K562 (cell line): ENCODE measurements around the gene SRPK1.

Experiments used
- MTF1 ChIP-seq: fragments of 250-450 bp; sonication (Bioruptor Pico); IDR thresholded peaks from 2 replicates; pipeline ENCODE4 v1.9.0; 2021; ENCODE audit warnings: moderate library complexity, mild to moderate bottlenecking, inconsistent platforms, borderline replicate concordance
- POLR2A ChIP-seq: fragments of 450-650 bp; conservative IDR thresholded peaks from 2 replicates; pipeline ENCODE4 v1.6.1; 2016

DNA sequence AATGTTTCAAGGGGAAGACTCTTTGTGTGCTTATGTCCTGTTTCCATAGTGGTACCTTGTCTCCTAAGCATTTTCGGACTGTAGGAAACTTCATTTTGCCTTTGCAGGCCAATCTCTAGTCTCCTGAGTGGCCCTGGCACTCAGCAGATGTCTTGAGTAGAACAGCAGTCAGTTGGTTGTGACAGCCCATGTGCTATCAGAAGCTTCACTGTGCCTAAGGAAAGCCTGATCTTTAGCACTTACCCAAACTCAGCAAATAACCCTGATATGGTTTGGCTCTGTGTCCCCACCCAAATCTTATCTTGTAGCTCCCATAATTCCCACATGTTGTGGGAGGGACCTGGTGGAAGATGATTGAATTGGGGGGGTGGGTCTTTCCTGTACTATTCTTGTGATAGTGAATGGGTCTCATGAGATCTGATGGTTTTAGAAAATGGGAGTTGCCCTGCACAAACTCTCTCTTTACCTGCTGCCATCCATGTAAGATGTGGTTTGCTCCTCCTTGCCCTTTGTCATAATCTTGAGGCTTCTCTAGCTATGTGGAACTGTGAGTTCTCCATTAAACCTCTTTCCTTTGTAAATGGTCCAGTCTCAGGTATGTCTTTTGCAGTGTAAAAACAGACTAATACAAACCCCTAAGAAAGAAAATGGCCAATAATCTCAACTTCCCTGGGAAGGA is 15.9 kb upstream of the SRPK1 start:
- TF ChIP-seq MTF1 (CRISPR knock-in tag) (no peak), POLR2A (no peak)
